K562 (cell line): Measurements from ENCODE around the gene KRI1. TPM values are rescaled to one million over a fixed set of nuclear protein-coding genes. Genes with fewer than 3 reads are reported as not detected.

Experiments used
- ARID3B ChIP-seq: fragments of 250-450 bp; sonication (Bioruptor Pico); IDR thresholded peaks from 2 replicates; pipeline ENCODE4 v1.4.0; 2020; ENCODE audit warnings: borderline replicate concordance
- CBX3 ChIP-seq, 2 experiments: IDR thresholded peaks; 1 replicate in 1 of 2; 2 replicates in 1 of 2; pipeline ENCODE4 v1.6.1; 2012; ENCODE audit warnings: inconsistent platforms in 2 of 2, low read length in 2 of 2, borderline replicate concordance in 1 of 2, control low read depth in 1 of 2
- CCNT2 ChIP-seq: IDR thresholded peaks from 2 replicates; pipeline ENCODE4 v1.6.1; 2011; ENCODE audit warnings: borderline replicate concordance, low read depth, mild to moderate bottlenecking, moderate library complexity, mixed read lengths, low read length; ENCODE audit not compliant: insufficient read length; ENCODE audit errors: extremely low read depth
- CHD1 ChIP-seq: fragments of 200-600 bp; sonication (generic); IDR thresholded peaks from one replicate; pipeline ENCODE4 v1.6.1; 2012; ENCODE audit warnings: mild to moderate bottlenecking, moderate library complexity, low read length, inconsistent platforms
- CTCF ChIP-seq, 3 experiments: IDR thresholded peaks in 2 of 3; conservative IDR thresholded peaks in 1 of 3; 2 replicates each; pipeline ENCODE4 v1.5.1; 2011 to 2012; ENCODE audit warnings: low read length in 3 of 3, mild to moderate bottlenecking in 3 of 3, control low read depth in 2 of 3, improper control_type of control experiment in 1 of 3, inconsistent platforms in 1 of 3, low read depth in 1 of 3, mixed read lengths in 1 of 3, moderate library complexity in 1 of 3; ENCODE audit not compliant: insufficient read depth in 2 of 3
- E2F4 ChIP-seq: sonication (generic); formaldehyde crosslinking; IDR thresholded peaks from 2 replicates; pipeline ENCODE4 v1.8.0; 2022; ENCODE audit warnings: mild to moderate bottlenecking, low read depth, missing genetic modification reagents
- GMEB1 ChIP-seq: fragments of 250-450 bp; sonication (Bioruptor Pico); IDR thresholded peaks from 2 replicates; pipeline ENCODE4 v1.4.0; 2020; ENCODE audit warnings: mild to moderate bottlenecking
- MITF ChIP-seq: IDR thresholded peaks from 2 replicates; pipeline ENCODE4 v1.6.1; 2014; ENCODE audit warnings: antibody characterized with exemption
- NCOA4 ChIP-seq: fragments of 450-650 bp; IDR thresholded peaks from 2 replicates; pipeline ENCODE4 v1.6.1; 2018; ENCODE audit warnings: mild to moderate bottlenecking; ENCODE audit not compliant: partially characterized antibody
- NONO ChIP-seq, 2 experiments: fragments of 200-400 bp in 1 of 2; fragments of 450-650 bp in 1 of 2; formaldehyde crosslinking in 1 of 2; IDR thresholded peaks; 2 replicates each; pipeline ENCODE4 v1.6.1; 2017; ENCODE audit warnings: low read depth in 2 of 2, mild to moderate bottlenecking in 2 of 2, moderate library complexity in 2 of 2, low read length in 1 of 2
- NR2C2 ChIP-seq, 2 experiments: fragments of 200-800 bp in 1 of 2; sonication (Bioruptor generic) in 1 of 2; sonication (generic) in 1 of 2; formaldehyde crosslinking in 1 of 2; IDR thresholded peaks; 2 replicates each; pipeline versions ENCODE4 v1.6.1 to v1.8.0; 2016 to 2022; ENCODE audit warnings: mild to moderate bottlenecking in 1 of 2, missing compliant biosample characterization in 1 of 2, missing genetic modification characterization in 1 of 2, missing genetic modification reagents in 1 of 2
- PHTF2 ChIP-seq: fragments of 250-450 bp; sonication (Bioruptor Pico); IDR thresholded peaks from 2 replicates; pipeline ENCODE4 v1.5.0; 2021; ENCODE audit warnings: mild to moderate bottlenecking
- POLR2G ChIP-seq: fragments of 200-400 bp; formaldehyde crosslinking; IDR thresholded peaks from 2 replicates; pipeline ENCODE4 v1.6.1; 2017; ENCODE audit warnings: low read depth, mild to moderate bottlenecking, antibody characterized with exemption, low read length, moderate library complexity
- SP1 ChIP-seq: sonication (generic); formaldehyde crosslinking; IDR thresholded peaks from 2 replicates; pipeline ENCODE4 v1.8.1; 2022; ENCODE audit warnings: mild to moderate bottlenecking, missing genetic modification reagents
- YBX1 ChIP-seq: fragments of 450-650 bp; IDR thresholded peaks from 2 replicates; pipeline ENCODE4 v1.7.1; 2016; ENCODE audit warnings: mild to moderate bottlenecking
- ZNF134 ChIP-seq: fragments of 250-450 bp; sonication (Bioruptor Pico); conservative IDR thresholded peaks from 2 replicates; pipeline ENCODE4 v1.4.0; 2020
- ZNF707 ChIP-seq: fragments of 250-450 bp; sonication (Bioruptor Pico); conservative IDR thresholded peaks from 2 replicates; pipeline ENCODE4 v1.8.0; 2022; ENCODE audit warnings: inconsistent platforms, mild to moderate bottlenecking, moderate library complexity
- ZNF77 ChIP-seq: fragments of 250-450 bp; sonication (Bioruptor Pico); IDR thresholded peaks from 2 replicates; pipeline ENCODE4 v1.5.0; 2020
- polyA plus RNA-seq, 8 experiments: library from polyadenylated mRNA; depleted of rRNA in 4 of 8; stranded (reverse) in 5 of 8; unstranded in 3 of 8; fragments of >200 nt; fragmentation: Nextera tagmentation in 2 of 8; fragmentation: Illumina TruSeq in 1 of 8; extraction: Ambion mirVana in 2 of 8; extraction: Trizol in 1 of 8; gene quantifications; 2 replicates each; pipeline versions ENCODE4 v1.2.1 to v1.2.3, GENCODE V29; 2011 to 2014; ENCODE audit warnings: inconsistent platforms in 1 of 8, missing spikeins in 1 of 8
- total RNA-seq, 7 experiments: library from RNA; depleted of rRNA in 6 of 7; stranded (reverse); fragments of >200 nt in 6 of 7; fragmentation: Illumina TruSeq in 2 of 7; extraction: Trizol in 2 of 7; gene quantifications; 2 replicates each; pipeline versions ENCODE4 v1.2.1 to v1.2.3, GENCODE V29; 2011 to 2021; ENCODE audit warnings: low replicate concordance in 1 of 7

The KRI1 gene
- total and polyA plus RNA-seq, 9 of the 15 experiments (the other 6 are each of a cell fraction or from before 2014, with no cell fraction given), result 1.1 to 50.7 (median 24.7) TPM

GRCh38 chr19:10565567-10566407 lies at the start of gene KRI1 (continued):
- TF ChIP-seq MITF (0 out of 2 replicates have a peak, but pooled peaks have one; percentile 19), CHD1 (no peak), YBX1 (no peak), NCOA4 (no peak), ZNF707 (CRISPR knock-in tag) (no peak), CBX3 (IDR thresholded peaks at IDR 0.05; ENCODE audit: borderline replicate concordance in 1 of 2, low read length in 2 of 2) (peak in 1 of 2 experiments; percentile 94; a peak in 2 of 3 replicates), NR2C2 (CRISPR knock-in tag; IDR thresholded peaks at IDR 0.05) (no peak), NR2C2 (tag; IDR thresholded peaks at IDR 0.05) (0 out of 2 replicates have a peak, but pooled peaks have one; percentile 49), PHTF2 (CRISPR knock-in tag) (no peak), E2F4 (CRISPR knock-in tag) (no peak), CCNT2 (peak; percentile 84), NONO (IDR thresholded peaks at IDR 0.05; ENCODE audit: low read depth in 2 of 2, low read length in 1 of 2) (no peak), GMEB1 (CRISPR knock-in tag) (peak; percentile 72), ZNF134 (no peak), ARID3B (CRISPR knock-in tag) (no peak), CTCF (IDR thresholded peaks at IDR 0.05 in 2 of 3, conservative IDR thresholded peaks at IDR 0.05 in 1 of 3; ENCODE audit: insufficient read depth in 2 of 3, low read depth in 1 of 3, low read length in 3 of 3) (peak in 2 of 3 experiments; percentile 53 to 63), POLR2G (peak; percentile 92), ZNF77 (no peak), SP1 (peak; percentile 93)
